Right cardiac atrium (tissue), 5 donors: ENCODE measurements around the gene LATS2. TPM values are rescaled to one million over a fixed set of nuclear protein-coding genes. Genes with fewer than 3 reads are reported as not detected.
"Not testable (repeated sequence)": the region's sequence is repeated elsewhere in the genome, so short reads cannot be mapped to it uniquely, and the experiment has no call there.

Experiments
- ATAC-seq, 2 donors: fragments of 200-7000 bp; cut with Tn5 transposase; one replicate each; pipeline versions ENCODE4 v1.8.0 to v1.9.1; 2020; ENCODE audit warnings: moderate library complexity in 2 of 2, mild to moderate bottlenecking in 1 of 2
- DNase-seq, 3 donors: peaks; one replicate each; pipeline ENCODE4 v3.0.0-alpha.2; 2020
- H3K27ac ChIP-seq: one replicate; pipeline ENCODE4 v1.5.1; 2013; ENCODE audit warnings: mild to moderate bottlenecking, low read length, control low read depth, moderate library complexity
- H3K27me3 ChIP-seq: one replicate; pipeline ENCODE4 v1.6.1; 2013; ENCODE audit not compliant: control insufficient read depth, insufficient read depth
- H3K4me1 ChIP-seq: one replicate; pipeline ENCODE4 v1.6.1; 2013; ENCODE audit warnings: low read length; ENCODE audit not compliant: control insufficient read depth, insufficient read depth
- H3K4me3 ChIP-seq: one replicate; pipeline ENCODE4 v1.5.1; 2013; ENCODE audit warnings: low read length, control low read depth
- H3K9me3 ChIP-seq: one replicate; pipeline ENCODE4 v1.6.1; 2013; ENCODE audit warnings: low read length; ENCODE audit not compliant: control insufficient read depth
- WGBS: extraction: QIAGEN DNeasy Blood & Tissue Kit; methylation state at CpG from one replicate; pipeline ENCODE4 v1.1.7; 2013; 5-methylcytosine and 5-hydroxymethylcytosine counted together
- intact Hi-C, 4 donors: fragments of 100-400 bp; cut with DNase I; formaldehyde crosslinking; loops; one replicate each; pipeline versions ENCODE4 v1.11.0 to v1.14.0; 2022 to 2023
- polyA plus RNA-seq: library from polyadenylated mRNA; stranded (reverse); fragments of 200-250 nt; gene quantifications from one replicate; pipeline ENCODE4 v1.2.3, GENCODE V29; 2013
- total RNA-seq, 4 donors: library from RNA; stranded (reverse); fragmentation: NEBNext Ultra II Directional; extraction: Animal tissue kit (Norgen Biotek cat#: 25700); gene quantifications; one replicate each; pipeline ENCODE4 v1.2.1, GENCODE V29; 2021
- donor health status: healthy with polysubstance abuse.
- donor health status: DM: no; HTN: yes; CAD: no.
- donor health status: DM: no; HTN: no; CAD: no.
- donor health status: DM: no; HTN: yes; CAD: no; lungs with severe emphysema.
- donor health status: DM: yes; HTN: yes; CAD: no.

Gene LATS2
- total and polyA plus RNA-seq, 5 donors: 10.5 to 36.7 (median 23.6) TPM

DNA sequence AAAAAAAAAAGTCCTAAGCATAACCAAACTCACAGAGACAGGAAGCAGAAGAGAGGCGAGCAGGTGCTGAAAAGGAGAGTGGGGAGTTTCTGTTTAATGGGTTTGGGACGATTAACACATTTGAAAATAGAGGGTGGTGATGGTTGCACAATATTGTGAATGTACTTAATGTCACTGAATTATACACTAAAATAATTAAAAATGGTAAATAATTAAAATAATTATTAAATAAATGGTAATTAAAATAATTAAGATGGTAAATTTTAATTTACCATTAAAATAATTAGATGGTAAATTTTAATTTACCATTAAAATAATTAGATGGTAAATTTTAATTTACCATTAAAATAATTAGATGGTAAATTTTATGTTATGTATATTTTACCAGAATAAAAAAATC lies 84.0 kb downstream of the LATS2 start:
- ATAC-seq (no peak), DNase-seq (no peak)
- Histone ChIP-seq H3K4me1 (no peaks in the 10 kb centered on the region), H3K27me3 (no peaks in the 10 kb centered on the region), H3K4me3 (no peak overlapping the region), H3K27ac (no peak overlapping the region), H3K9me3 (no peaks in the 10 kb centered on the region)
- 92% methylated on average over 2 of the region's 2 CpGs for WGBS
- intact Hi-C loops: no loop called here

DNA sequence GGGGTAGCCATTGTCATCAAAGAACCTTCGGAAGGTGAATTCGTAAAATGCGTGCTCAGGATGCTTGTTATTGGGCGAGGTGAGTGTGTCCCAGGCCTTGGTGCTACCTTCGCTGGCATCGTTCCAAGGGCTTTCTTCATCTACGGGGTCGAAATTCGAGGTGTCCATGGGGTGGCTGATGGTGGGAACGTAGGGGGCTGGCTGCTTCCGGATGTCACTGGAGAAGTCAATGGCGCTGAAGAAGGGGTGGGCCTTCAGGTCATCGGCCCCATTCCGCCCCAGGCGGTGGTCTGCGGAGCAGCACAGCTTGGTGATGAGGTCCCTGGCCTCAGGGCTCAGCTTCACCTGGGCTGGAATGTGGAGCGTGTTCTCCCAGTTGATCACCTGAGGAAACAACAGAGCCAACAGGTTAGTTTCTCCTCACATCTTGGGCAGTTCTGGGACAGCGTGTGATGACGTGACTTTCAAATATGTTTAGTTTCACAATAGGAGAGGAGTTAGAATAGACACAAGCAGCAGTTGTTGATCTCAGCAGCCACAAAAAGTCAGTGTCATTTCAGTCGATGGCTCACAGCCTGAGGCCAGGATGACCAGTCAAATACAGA lies 86.3 kb downstream of the LATS2 start:
- H3K4me3 ChIP-seq: no peak overlapping the region
- intact Hi-C loops: no loop called here
- ATAC-seq (no peak), DNase-seq (no peak)
- H3K27me3 ChIP-seq: no peaks in the 10 kb centered on the region
- H3K9me3 ChIP-seq: no peaks in the 10 kb centered on the region
- H3K27ac ChIP-seq: no peak overlapping the region
- 94% methylated on average over 20 of the region's 20 CpGs for WGBS
- H3K4me1 ChIP-seq: no peaks in the 10 kb centered on the region

DNA sequence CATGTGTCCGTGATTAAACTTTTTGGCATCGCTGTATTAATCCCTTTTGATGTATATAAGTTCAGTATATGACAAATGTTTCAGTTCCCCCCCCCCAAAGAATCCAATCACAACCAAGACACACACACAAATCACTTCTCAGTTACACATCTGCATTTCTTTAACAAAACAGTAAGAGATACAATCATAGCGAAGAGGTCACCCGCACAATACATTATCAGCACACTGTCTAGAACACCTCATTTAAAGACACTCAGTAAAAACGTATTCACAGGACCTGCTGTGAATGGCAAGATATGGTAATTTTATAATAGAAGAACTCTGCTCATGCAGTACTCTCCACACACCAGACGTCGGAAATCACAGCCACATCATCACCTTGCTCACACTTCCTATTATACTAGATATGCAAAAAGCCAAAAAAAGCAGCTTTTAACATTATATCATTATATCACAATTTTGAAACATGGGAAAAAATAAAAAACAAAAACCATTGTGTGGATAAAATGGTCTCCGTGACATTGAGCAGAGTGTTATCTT lies 87.4 kb downstream of the LATS2 start:
- ATAC-seq (no peak), DNase-seq (no peak)
- H3K27me3 ChIP-seq: no peaks in the 10 kb centered on the region
- 69% methylated on average over 8 of the region's 8 CpGs for WGBS
- no peaks in the 10 kb centered on the region for H3K4me1 ChIP-seq
- H3K27ac ChIP-seq: no peak overlapping the region
- H3K9me3 ChIP-seq: no peaks in the 10 kb centered on the region
- H3K4me3 ChIP-seq: no peak overlapping the region
- intact Hi-C loops: no loop called here

DNA sequence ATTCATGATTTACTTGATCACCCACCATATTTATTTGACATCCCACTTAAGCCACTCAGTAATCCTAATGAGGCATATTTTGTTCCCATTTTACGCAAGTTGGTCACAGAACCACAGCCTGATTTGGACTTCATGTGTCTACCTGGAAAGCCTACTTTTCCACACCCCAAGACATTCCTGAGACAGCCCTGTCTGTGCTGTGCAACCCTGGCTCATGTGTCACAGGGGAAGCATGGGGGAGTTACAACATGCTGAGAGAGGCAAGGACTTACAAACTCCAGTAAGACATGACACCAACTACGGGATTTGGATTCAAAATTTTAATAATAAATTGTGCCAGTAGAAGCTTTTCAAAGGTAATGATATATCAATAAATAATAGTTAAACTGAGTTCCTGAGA lies 88.7 kb downstream of the LATS2 start:
- Histone ChIP-seq H3K4me3 (no peak overlapping the region), H3K27me3 (no peaks in the 10 kb centered on the region), H3K9me3 (no peaks in the 10 kb centered on the region), H3K27ac (no peak overlapping the region), H3K4me1 (no peaks in the 10 kb centered on the region)
- no peak for DNase-seq
- intact Hi-C loops: no loop called here
- whole genome bisulfite sequencing: 88% methylated on average over 2 of the region's 2 CpGs
- ATAC-seq: no peak

DNA sequence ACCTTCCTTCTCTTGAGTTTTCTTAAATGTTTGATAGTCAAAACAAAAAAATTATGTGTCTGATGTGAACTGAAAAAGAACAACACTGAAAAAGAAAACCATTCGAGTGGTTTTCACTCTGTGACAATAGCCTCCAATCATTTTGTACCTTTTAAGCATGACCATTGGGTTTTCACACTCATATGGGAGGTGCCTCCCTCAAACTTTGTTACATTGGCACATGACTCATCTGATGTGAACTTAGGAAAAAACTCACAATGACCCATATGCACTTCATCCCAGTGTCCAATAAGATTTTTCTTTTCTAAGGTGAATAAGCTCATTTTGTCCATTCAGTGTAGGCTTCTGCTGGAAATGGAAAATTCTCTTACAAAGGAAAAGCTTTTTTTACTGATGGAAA lies 92.2 kb downstream of the LATS2 start:
- WGBS: 81% methylated on average over 1 of the region's 1 CpG
- Histone ChIP-seq H3K27ac (no peak overlapping the region), H3K27me3 (no peaks in the 10 kb centered on the region), H3K9me3 (no peaks in the 10 kb centered on the region), H3K4me1 (no peaks in the 10 kb centered on the region), H3K4me3 (no peak overlapping the region)
- DNase-seq (no peak), ATAC-seq (no peak)
- intact Hi-C loops: no loop called here

DNA sequence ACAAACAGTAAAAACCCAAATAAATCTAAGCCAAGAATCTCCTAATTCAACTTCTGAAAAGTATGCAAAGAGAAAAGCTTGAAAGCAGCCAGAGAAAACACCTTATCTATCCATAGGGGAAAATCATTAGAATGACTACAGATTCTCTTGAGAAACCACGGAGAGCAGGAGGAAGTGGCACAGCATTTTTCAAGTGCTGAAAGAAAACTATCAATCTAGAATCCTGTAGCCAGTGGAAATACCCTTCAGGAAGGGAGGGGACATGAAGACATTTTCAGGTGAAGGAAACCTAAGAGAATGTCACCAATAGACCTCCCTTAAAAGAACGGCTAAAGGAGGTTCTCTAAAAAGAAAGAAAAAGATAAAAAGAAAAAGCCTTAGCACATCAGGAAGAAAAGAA lies 92.6 kb downstream of the LATS2 start:
- Histone ChIP-seq H3K4me3 (no peak overlapping the region), H3K27me3 (no peaks in the 10 kb centered on the region), H3K27ac (no peak overlapping the region), H3K4me1 (no peaks in the 10 kb centered on the region), H3K9me3 (no peaks in the 10 kb centered on the region)
- 38% methylated on average over 2 of the region's 2 CpGs for WGBS
- ATAC-seq (no peak), DNase-seq (no peak)
- intact Hi-C loops: no loop called here

DNA sequence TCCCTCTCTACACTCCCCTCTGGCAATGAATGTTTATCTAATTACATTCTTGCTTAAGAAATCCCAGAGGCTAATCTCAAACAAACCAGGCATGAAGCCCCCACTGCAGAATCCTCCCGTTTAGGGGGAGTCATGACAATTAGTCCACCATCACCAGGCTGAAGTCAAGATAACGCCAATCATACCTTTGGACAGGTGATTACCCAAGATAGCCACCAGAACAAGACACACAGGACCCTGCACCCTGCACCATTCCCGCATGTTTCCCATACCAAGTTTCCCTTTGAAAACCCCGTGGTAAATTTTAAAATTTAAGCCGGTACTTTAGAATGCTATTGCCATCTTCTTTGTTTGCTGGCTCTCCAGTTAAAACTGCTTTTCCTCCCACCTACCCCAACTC lies 94.0 kb downstream of the LATS2 start:
- DNase-seq (no peak), ATAC-seq (no peak)
- WGBS: 64% methylated on average over 5 of the region's 5 CpGs
- intact Hi-C loops: no loop called here
- Histone ChIP-seq H3K9me3 (no peaks in the 10 kb centered on the region), H3K4me3 (no peak overlapping the region), H3K27me3 (no peaks in the 10 kb centered on the region), H3K27ac (no peak overlapping the region), H3K4me1 (no peaks in the 10 kb centered on the region)

DNA sequence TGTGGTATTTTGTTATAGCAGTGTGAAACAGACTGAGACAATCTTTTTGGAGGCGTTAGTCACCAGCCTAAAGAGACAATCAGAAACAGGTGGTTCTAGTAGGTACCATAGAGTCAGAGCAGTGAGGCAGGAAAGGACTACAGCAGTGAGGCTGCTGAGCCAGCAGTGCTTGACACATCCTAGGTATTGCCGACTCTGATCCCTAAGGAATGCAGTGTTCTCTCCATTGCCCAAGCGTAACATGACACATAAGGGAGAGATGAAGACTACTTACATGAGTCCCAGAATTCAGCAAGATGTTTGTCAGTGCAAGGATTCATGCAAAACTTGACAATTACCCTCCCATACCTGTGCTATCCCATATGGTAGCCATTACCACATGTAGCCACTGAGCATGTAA lies 96.5 kb downstream of the LATS2 start:
- 92% methylated on average over 3 of the region's 3 CpGs for WGBS
- H3K27ac ChIP-seq: no peak overlapping the region
- no peak for ATAC-seq
- no peaks in the 10 kb centered on the region for H3K9me3 ChIP-seq
- DNase-seq: no peak
- intact Hi-C loops: no loop called here
- H3K4me1 ChIP-seq: no peaks in the 10 kb centered on the region
- H3K27me3 ChIP-seq: no peaks in the 10 kb centered on the region
- no peak overlapping the region for H3K4me3 ChIP-seq

DNA sequence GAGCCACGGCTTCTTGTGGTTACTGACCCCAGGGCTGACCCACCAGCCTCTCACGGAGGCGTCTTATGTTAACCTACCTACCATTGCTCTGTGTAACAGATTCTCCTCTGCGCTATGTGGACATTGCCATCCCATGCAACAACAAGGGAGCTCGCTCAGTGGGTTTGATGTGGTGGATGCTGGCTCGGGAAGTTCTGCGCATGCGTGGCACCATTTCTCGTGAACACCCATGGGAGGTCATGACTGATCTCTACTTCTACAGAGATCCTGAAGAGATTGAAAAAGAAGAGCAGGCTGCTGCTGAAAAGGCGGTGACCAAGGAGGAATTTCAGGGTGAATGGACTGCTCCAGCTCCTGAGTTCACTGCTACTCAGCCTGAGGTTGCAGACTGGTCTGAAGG lies 99.7 kb downstream of the LATS2 start:
- H3K27me3 ChIP-seq, DNase-seq, H3K27ac ChIP-seq, intact Hi-C loops, H3K4me1 ChIP-seq, H3K4me3 ChIP-seq, H3K9me3 ChIP-seq, ATAC-seq: not testable (repeated sequence)
- 79% methylated on average over 10 of the region's 10 CpGs for WGBS

DNA sequence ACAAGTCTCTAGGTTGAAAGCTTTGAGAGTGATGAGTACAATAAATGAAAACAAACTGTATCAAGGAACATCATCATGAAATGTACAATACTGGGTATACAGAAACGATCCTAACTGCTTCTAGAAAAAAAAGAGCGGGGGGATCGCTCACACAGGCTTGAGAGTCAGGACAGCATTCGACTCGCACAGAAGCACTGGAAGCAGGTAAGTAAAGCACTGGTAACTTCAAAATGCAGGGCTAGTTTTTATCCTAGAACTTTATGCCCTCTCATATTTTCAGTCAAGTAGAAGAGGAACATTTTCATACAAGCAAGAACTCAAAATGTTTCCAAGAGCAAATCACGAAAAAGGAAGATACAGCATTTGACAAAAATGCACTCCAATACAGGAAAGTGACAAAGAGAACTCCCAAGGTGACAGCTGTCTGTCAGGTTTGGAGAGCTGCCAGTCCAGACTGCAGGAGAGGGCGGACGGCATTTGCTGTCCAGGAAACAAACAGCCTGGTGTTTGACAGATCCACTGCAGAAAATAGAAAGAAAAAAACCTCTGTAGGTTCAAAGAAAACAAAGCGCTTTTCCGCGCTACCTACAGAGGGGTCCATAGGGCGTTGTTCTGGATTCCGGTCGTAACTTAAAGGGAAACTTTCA lies 100.6 kb downstream of the LATS2 start:
- intact Hi-C loops: no loop called here
- DNase-seq (no peak), ATAC-seq (peak; percentile 49 to 61)
- H3K9me3 ChIP-seq: no peaks in the 10 kb centered on the region
- H3K4me3 ChIP-seq: peak overlapping the region; percentile 29
- no peak overlapping the region for H3K27ac ChIP-seq
- no peaks in the 10 kb centered on the region for H3K27me3 ChIP-seq
- WGBS: 15% methylated on average over 14 of the region's 14 CpGs
- no peaks in the 10 kb centered on the region for H3K4me1 ChIP-seq

DNA sequence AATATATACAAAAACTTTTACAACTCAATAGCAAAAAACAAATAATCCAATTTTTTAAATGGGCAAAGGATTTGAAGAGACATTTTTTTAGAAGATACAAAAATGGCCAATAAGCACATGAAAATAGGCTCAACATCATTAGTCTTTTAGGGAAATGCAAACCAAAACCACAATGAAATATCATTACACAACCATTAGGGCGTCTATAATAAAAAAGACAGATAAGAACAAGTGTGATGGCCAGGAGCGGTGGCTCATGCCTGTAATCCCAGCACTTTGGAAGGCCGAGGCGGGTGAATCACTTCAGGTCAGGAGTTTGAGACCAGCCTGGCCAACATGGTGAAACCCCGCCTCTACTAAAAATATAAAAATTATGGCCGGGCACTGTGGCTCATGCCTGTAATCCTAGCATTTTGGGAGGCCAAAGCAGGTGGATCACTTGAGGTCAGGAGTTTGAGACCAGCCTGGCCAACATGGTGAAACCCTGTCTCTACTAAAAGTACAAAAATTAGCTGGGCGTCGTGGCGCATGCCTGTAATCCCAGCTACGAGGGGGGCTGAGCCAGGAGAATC lies 104.3 kb downstream of the LATS2 start:
- H3K9me3 ChIP-seq, DNase-seq, H3K4me3 ChIP-seq, H3K27ac ChIP-seq, H3K4me1 ChIP-seq, intact Hi-C loops, H3K27me3 ChIP-seq, ATAC-seq: not testable (repeated sequence)
- WGBS: 89% methylated on average over 10 of the region's 10 CpGs
